ENCODE results near the gene SLC9A9.

SLC9A9 gene

GRCh38 chr3:143455480-143455879, 392.8 kb downstream of the SLC9A9 start:
- H3K4me3 ChIP-seq (ENCODE audit: low read depth in 1 of 2, low read length in 2 of 2), result no peak overlapping the region
- H3K27me3 ChIP-seq (ENCODE audit: insufficient read depth, low read length, poor library complexity), result no peaks in the 10 kb centered on the region
- no peak overlapping the region for H3K27ac ChIP-seq (ENCODE audit: low read length)
- no peaks in the 10 kb centered on the region for H3K79me2 ChIP-seq (ENCODE audit: insufficient read depth, low read length)
- no peak for DNase-seq
- H4K20me1 ChIP-seq (ENCODE audit: insufficient read depth, low read length), result no peaks in the 10 kb centered on the region
- H3K4me2 ChIP-seq (ENCODE audit: insufficient read depth, low read length), result no peak overlapping the region
- no peak for TF ChIP-seq EZH2 (IDR thresholded peaks at IDR 0.05; ENCODE audit: borderline replicate concordance, low read depth, low read length, severe bottlenecking)
- no peak for TF ChIP-seq CTCF (IDR thresholded peaks at IDR 0.05; ENCODE audit: borderline replicate concordance, extremely low read depth, low read length, poor library complexity, severe bottlenecking)
- no peak overlapping the region for H3K9ac ChIP-seq (ENCODE audit: low read depth, low read length)
- H3K4me1 ChIP-seq (ENCODE audit: insufficient read depth, low read length), result no peaks in the 10 kb centered on the region
- no peaks in the 10 kb centered on the region for H3K36me3 ChIP-seq (ENCODE audit: insufficient read depth, low read length)
- H2AFZ ChIP-seq (ENCODE audit: low read depth, low read length), result no peak overlapping the region
- H3K9me3 ChIP-seq (ENCODE audit: insufficient read depth, low read length, severe bottlenecking), result no peaks in the 10 kb centered on the region
- no peak for ATAC-seq (ENCODE audit: insufficient read depth, low read depth)

- H2AFZ ChIP-seq (ENCODE audit: low read depth, low read length), result no peak overlapping the region
- no peaks in the 10 kb centered on the region for H3K36me3 ChIP-seq (ENCODE audit: insufficient read depth, low read length)
- no peaks in the 10 kb centered on the region for H3K27me3 ChIP-seq (ENCODE audit: insufficient read depth, low read length, poor library complexity)
- TF ChIP-seq EZH2 (IDR thresholded peaks at IDR 0.05; ENCODE audit: borderline replicate concordance, low read depth, low read length, severe bottlenecking) (no peak), CTCF (IDR thresholded peaks at IDR 0.05; ENCODE audit: borderline replicate concordance, extremely low read depth, low read length, poor library complexity, severe bottlenecking) (no peak)
- no peaks in the 10 kb centered on the region for H4K20me1 ChIP-seq (ENCODE audit: insufficient read depth, low read length)
- ATAC-seq (ENCODE audit: insufficient read depth, low read depth) (peak; percentile 31; the same call in 1 of the 3 replicates), DNase-seq (no peak)
- H3K79me2 ChIP-seq (ENCODE audit: insufficient read depth, low read length), result no peaks in the 10 kb centered on the region
- H3K4me2 ChIP-seq (ENCODE audit: insufficient read depth, low read length), result no peak overlapping the region
- H3K4me3 ChIP-seq (ENCODE audit: low read depth in 1 of 2, low read length in 2 of 2), result no peak overlapping the region
- H3K9me3 ChIP-seq (ENCODE audit: insufficient read depth, low read length, severe bottlenecking), result no peaks in the 10 kb centered on the region
- H3K4me1 ChIP-seq (ENCODE audit: insufficient read depth, low read length), result no peaks in the 10 kb centered on the region
- H3K9ac ChIP-seq (ENCODE audit: low read depth, low read length), result no peak overlapping the region
- no peak overlapping the region for H3K27ac ChIP-seq (ENCODE audit: low read length)
Observed at GRCh38 chr3:143450632-143451031, 397.6 kb downstream of the SLC9A9 start.

DNA sequence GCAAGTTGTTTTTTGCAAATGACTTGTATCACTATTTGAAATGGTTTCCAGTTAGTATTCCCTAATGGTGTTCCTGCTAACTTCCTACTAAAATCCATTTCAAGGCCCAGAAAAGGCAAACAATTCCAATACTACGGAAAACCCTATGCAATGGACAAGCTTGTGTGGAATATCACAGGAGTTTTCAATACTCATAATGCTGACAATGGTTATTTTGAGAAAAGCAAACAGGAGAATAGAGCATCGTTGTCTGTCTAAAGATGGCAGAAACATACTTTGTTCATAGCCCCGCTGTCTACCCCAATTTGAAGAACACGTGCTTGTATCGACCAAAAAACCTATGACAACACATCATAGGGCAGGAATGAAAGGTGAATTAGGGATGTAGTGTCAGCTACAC, 400.8 kb downstream of the SLC9A9 start:
- H3K79me2 ChIP-seq (ENCODE audit: insufficient read depth, low read length), result no peaks in the 10 kb centered on the region
- H2AFZ ChIP-seq (ENCODE audit: low read depth, low read length), result no peak overlapping the region
- no peak for TF ChIP-seq CTCF (IDR thresholded peaks at IDR 0.05; ENCODE audit: borderline replicate concordance, extremely low read depth, low read length, poor library complexity, severe bottlenecking)
- no peak for TF ChIP-seq EZH2 (IDR thresholded peaks at IDR 0.05; ENCODE audit: borderline replicate concordance, low read depth, low read length, severe bottlenecking)
- H3K9me3 ChIP-seq (ENCODE audit: insufficient read depth, low read length, severe bottlenecking), result no peaks in the 10 kb centered on the region
- ATAC-seq (ENCODE audit: insufficient read depth, low read depth) (no peak), DNase-seq (no peak)
- no peaks in the 10 kb centered on the region for H3K27me3 ChIP-seq (ENCODE audit: insufficient read depth, low read length, poor library complexity)
- no peak overlapping the region for H3K27ac ChIP-seq (ENCODE audit: low read length)
- no peak overlapping the region for H3K9ac ChIP-seq (ENCODE audit: low read depth, low read length)
- no peak overlapping the region for H3K4me2 ChIP-seq (ENCODE audit: insufficient read depth, low read length)
- H3K36me3 ChIP-seq (ENCODE audit: insufficient read depth, low read length), result no peaks in the 10 kb centered on the region
- peaks cover 18% of the 10 kb centered on the region for H3K4me1 ChIP-seq (ENCODE audit: insufficient read depth, low read length)
- no peak overlapping the region for H3K4me3 ChIP-seq (ENCODE audit: low read depth in 1 of 2, low read length in 2 of 2)
- H4K20me1 ChIP-seq (ENCODE audit: insufficient read depth, low read length), result no peaks in the 10 kb centered on the region

- Histone ChIP-seq H2AFZ (ENCODE audit: low read depth, low read length) (no peak overlapping the region), H3K4me2 (ENCODE audit: insufficient read depth, low read length) (no peak overlapping the region)
- DNase-seq, result no peak
Observed at GRCh38 chr3:143445118-143445517, 403.1 kb downstream of the SLC9A9 start.

More at GRCh38 chr3:143445118-143445517, 403.1 kb downstream of the SLC9A9 start:
- H3K79me2 ChIP-seq (ENCODE audit: insufficient read depth, low read length), result no peaks in the 10 kb centered on the region
- H3K4me1 ChIP-seq (ENCODE audit: insufficient read depth, low read length), result peaks cover 34% of the 10 kb centered on the region
- H3K27ac ChIP-seq (ENCODE audit: low read length), result no peak overlapping the region
- no peaks in the 10 kb centered on the region for H3K36me3 ChIP-seq (ENCODE audit: insufficient read depth, low read length)
- TF ChIP-seq CTCF (IDR thresholded peaks at IDR 0.05; ENCODE audit: borderline replicate concordance, extremely low read depth, low read length, poor library complexity, severe bottlenecking), result no peak
- TF ChIP-seq EZH2 (IDR thresholded peaks at IDR 0.05; ENCODE audit: borderline replicate concordance, low read depth, low read length, severe bottlenecking), result no peak
- no peak overlapping the region for H3K4me3 ChIP-seq (ENCODE audit: low read depth in 1 of 2, low read length in 2 of 2)
- H3K9ac ChIP-seq (ENCODE audit: low read depth, low read length), result no peak overlapping the region
- H3K9me3 ChIP-seq (ENCODE audit: insufficient read depth, low read length, severe bottlenecking), result no peaks in the 10 kb centered on the region
- ATAC-seq (ENCODE audit: insufficient read depth, low read depth), result no peak
- H3K27me3 ChIP-seq (ENCODE audit: insufficient read depth, low read length, poor library complexity), result no peaks in the 10 kb centered on the region
- H4K20me1 ChIP-seq (ENCODE audit: insufficient read depth, low read length), result no peaks in the 10 kb centered on the region

All from DND-41 (cell line).